ENCODE measurements around the gene SNX10. TPM values are rescaled to one million over a fixed set of nuclear protein-coding genes. Genes with fewer than 3 reads are reported as not detected.

SNX10 gene
- polyA plus RNA-seq, 3 donors: 68.0 to 250 (median 219) TPM

DNA sequence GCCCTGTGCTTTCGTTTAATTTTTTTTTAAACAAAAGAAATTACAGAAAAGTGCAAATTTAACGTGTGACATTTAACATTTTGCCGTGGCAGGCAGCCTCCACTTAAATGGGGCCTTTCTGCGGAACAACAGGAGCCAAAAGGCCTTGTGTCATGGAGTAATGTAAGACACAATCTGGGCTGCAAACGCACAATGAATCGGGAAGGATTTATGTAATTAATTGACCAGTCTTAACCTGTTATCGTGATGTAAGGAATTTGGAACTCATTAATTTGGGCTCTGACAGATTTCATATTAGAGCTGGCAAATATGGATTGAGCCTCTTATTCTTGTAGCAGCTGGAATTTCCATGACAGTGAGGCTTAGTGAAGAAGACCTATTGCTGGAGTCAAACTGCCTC lies 86.4 kb downstream of the SNX10 start:
- intact Hi-C loops (cut with micrococcal nuclease): loop anchor here (5.0 to 10.0 kb wide), 3 partner anchors 124 to 289 kb away; no protein-coding TSS in a partner anchor
- Mint-ChIP-seq H3K9me3 (peaks cover 0 to 4% (median 0%) of the 10 kb centered on the region in 7 donors), H3K4me1 (peaks cover 25% of the 10 kb centered on the region), H3K27me3 (ENCODE audit: low read depth in 3 of 3) (peaks cover 28 to 38% (median 29%) of the 10 kb centered on the region in 3 donors), H3K27ac (no peak overlapping the region), H3K36me3 (peaks cover 38 to 39% of the 10 kb centered on the region in 2 donors), H3K4me3 (no peak overlapping the region)
- WGBS (ENCODE audit: insufficient coverage): 98% methylated on average over 5 of the region's 7 CpGs
- Histone ChIP-seq H3K9me3 (replicated peaks in 1 of 2; ENCODE audit: control insufficient read depth in 1 of 2, insufficient read depth in 1 of 2, low read length in 2 of 2) (no peaks in the 10 kb centered on the region), H4K20me1 (ENCODE audit: insufficient read depth, low read length) (peaks cover 47% of the 10 kb centered on the region), H3K27ac (ENCODE audit: low read depth in 1 of 2, low read length in 2 of 2) (no peak overlapping the region), H3K79me2 (ENCODE audit: insufficient read depth, low read length) (no peaks in the 10 kb centered on the region), H3K4me2 (replicated peaks; ENCODE audit: extremely low read depth, low read length, poor library complexity, severe bottlenecking) (no peak overlapping the region), H2AFZ (ENCODE audit: insufficient read depth, low read depth, low read length, poor library complexity, severe bottlenecking) (no peak overlapping the region), H3K36me3 (replicated peaks in 1 of 2; ENCODE audit: control insufficient read depth in 1 of 2, insufficient read depth in 2 of 2, low read length in 2 of 2) (peaks cover 3 to 22% of the 10 kb centered on the region in 2 donors), H3K4me1 (ENCODE audit: control insufficient read depth in 1 of 2, insufficient read depth in 2 of 2, low read length in 2 of 2) (peaks cover 20 to 32% of the 10 kb centered on the region in 2 donors), H3K4me3 (replicated peaks in 1 of 3; ENCODE audit: low read depth in 2 of 3, low read length in 3 of 3) (no peak overlapping the region), H3K9ac (ENCODE audit: insufficient read depth, low read length, poor library complexity, severe bottlenecking) (no peak overlapping the region), H3K27me3 (ENCODE audit: control insufficient read depth in 2 of 2, insufficient read depth in 2 of 2, low read length in 2 of 2) (peaks cover 22 to 39% of the 10 kb centered on the region in 2 donors)
- TF ChIP-seq, protein P1, sequence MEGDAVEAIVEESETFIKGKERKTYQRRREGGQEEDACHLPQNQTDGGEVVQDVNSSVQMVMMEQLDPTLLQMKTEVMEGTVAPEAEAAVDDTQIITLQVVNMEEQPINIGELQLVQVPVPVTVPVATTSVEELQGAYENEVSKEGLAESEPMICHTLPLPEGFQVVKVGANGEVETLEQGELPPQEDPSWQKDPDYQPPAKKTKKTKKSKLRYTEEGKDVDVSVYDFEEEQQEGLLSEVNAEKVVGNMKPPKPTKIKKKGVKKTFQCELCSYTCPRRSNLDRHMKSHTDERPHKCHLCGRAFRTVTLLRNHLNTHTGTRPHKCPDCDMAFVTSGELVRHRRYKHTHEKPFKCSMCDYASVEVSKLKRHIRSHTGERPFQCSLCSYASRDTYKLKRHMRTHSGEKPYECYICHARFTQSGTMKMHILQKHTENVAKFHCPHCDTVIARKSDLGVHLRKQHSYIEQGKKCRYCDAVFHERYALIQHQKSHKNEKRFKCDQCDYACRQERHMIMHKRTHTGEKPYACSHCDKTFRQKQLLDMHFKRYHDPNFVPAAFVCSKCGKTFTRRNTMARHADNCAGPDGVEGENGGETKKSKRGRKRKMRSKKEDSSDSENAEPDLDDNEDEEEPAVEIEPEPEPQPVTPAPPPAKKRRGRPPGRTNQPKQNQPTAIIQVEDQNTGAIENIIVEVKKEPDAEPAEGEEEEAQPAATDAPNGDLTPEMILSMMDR (IDR thresholded peaks at IDR 0.05): no peak
- no peak for DNase-seq

DNA sequence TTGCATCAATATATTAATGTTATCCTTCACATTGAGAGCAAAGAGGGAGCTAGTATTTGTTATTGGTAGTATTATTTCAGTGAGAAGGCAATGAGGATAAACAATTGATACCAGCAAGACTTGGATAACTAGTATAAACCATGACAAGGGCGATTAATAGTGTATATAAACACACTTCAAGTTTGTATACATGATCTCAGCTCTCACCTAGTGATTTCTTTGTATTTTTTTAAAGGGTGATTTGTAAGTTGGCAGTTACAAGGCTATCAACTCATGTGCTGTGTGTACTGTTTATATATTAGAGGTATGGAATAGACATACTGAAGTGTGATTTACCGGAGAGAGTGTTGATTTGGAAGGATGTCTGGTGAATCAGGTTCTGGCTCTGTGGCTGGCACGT lies 88.0 kb downstream of the SNX10 start:
- Mint-ChIP-seq H3K4me1 (peaks cover 25% of the 10 kb centered on the region), H3K4me3 (no peak overlapping the region), H3K36me3 (peaks cover 23 to 28% of the 10 kb centered on the region in 2 donors), H3K9me3 (peaks cover 0 to 2% (median 0%) of the 10 kb centered on the region in 7 donors), H3K27ac (no peak overlapping the region), H3K27me3 (ENCODE audit: low read depth in 3 of 3) (peaks cover 21 to 32% (median 25%) of the 10 kb centered on the region in 3 donors)
- 100% methylated on average over 1 of the region's 3 CpGs for WGBS (ENCODE audit: insufficient coverage)
- Histone ChIP-seq H2AFZ (ENCODE audit: insufficient read depth, low read depth, low read length, poor library complexity, severe bottlenecking) (no peak overlapping the region), H4K20me1 (ENCODE audit: insufficient read depth, low read length) (peaks cover 32% of the 10 kb centered on the region), H3K79me2 (ENCODE audit: insufficient read depth, low read length) (no peaks in the 10 kb centered on the region), H3K9ac (ENCODE audit: insufficient read depth, low read length, poor library complexity, severe bottlenecking) (no peak overlapping the region), H3K9me3 (replicated peaks in 1 of 2; ENCODE audit: control insufficient read depth in 1 of 2, insufficient read depth in 1 of 2, low read length in 2 of 2) (no peaks in the 10 kb centered on the region), H3K36me3 (replicated peaks in 1 of 2; ENCODE audit: control insufficient read depth in 1 of 2, insufficient read depth in 2 of 2, low read length in 2 of 2) (peaks cover 0 to 6% of the 10 kb centered on the region in 2 donors), H3K27ac (ENCODE audit: low read depth in 1 of 2, low read length in 2 of 2) (no peak overlapping the region), H3K4me1 (ENCODE audit: control insufficient read depth in 1 of 2, insufficient read depth in 2 of 2, low read length in 2 of 2) (peaks cover 20 to 32% of the 10 kb centered on the region in 2 donors), H3K27me3 (ENCODE audit: control insufficient read depth in 2 of 2, insufficient read depth in 2 of 2, low read length in 2 of 2) (peaks cover 17 to 28% of the 10 kb centered on the region in 2 donors), H3K4me2 (replicated peaks; ENCODE audit: extremely low read depth, low read length, poor library complexity, severe bottlenecking) (no peak overlapping the region), H3K4me3 (replicated peaks in 1 of 3; ENCODE audit: low read depth in 2 of 3, low read length in 3 of 3) (no peak overlapping the region)
- TF ChIP-seq, protein P1 (IDR thresholded peaks at IDR 0.05): no peak
- intact Hi-C loops (cut with micrococcal nuclease): loop anchor here (5.0 to 10.0 kb wide), 4 partner anchors 123 to 288 kb away; no protein-coding TSS in a partner anchor
- DNase-seq: no peak
